HG02678 (cell line): ENCODE data around the gene TREML2.
"Not testable (repeated sequence)": the region's sequence is repeated elsewhere in the genome, so short reads cannot be mapped to it uniquely, and the experiment has no call there.

Source experiments
- ATAC-seq: cut with Tn5 transposase; IDR thresholded peaks from one replicate; pipeline ENCODE4 v1.9.1; 2021; ENCODE audit warnings: mild to moderate bottlenecking, moderate library complexity; ENCODE audit not compliant: unreplicated experiment

The TREML2 gene, protein sequence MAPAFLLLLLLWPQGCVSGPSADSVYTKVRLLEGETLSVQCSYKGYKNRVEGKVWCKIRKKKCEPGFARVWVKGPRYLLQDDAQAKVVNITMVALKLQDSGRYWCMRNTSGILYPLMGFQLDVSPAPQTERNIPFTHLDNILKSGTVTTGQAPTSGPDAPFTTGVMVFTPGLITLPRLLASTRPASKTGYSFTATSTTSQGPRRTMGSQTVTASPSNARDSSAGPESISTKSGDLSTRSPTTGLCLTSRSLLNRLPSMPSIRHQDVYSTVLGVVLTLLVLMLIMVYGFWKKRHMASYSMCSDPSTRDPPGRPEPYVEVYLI

GRCh38 chr6:41200901-41201763, at the start of gene TREML2:
Gene TREML2, minus strand, starts transcription at chr6:41201149. Its CDS starts 141 bp downstream, at chr6:41201008.
- peak; percentile 44 for ATAC-seq

DNA sequence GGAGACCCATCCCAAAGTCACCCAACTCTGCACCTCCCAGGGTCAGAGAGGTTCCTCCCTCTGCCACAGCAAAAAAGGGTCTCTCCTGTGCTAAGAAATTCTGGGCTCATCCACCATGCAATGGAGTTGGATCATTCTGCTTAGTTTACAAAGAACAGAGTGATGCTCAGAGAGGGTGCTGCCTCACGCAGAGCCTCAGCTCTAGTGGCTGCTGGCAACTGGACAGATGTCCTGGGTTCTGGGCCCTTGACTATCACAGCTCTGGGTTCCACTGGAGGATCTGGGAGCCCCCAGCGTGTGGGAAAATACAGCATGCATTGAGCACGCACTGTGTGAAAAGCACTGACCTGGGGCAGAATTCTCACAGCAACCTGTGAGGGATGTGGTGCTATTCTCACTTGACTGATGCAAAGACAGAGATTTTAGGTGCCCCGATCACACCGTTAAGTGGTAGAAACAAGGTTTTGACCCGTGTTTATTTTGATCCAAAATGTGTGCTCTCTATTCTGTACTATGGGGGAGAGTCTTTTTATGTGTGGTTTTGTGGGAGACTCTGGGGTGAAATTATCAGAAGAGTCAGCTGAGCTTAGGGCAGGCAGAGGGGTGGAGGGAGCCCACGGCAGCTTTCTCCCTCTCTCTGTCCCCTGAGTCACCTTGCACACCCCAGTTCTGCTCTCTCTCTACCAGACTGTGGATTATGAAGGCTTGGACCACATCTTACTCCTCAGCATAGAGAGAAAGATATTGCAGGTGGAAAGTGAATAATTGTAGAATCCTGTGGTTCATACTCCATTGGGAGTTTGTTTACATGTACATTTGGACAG, 47.1 kb upstream of the TREML2 start:
- no peak for ATAC-seq

GRCh38 chr6:41247288-41247865, 46.4 kb upstream of the TREML2 start:
- no peak for ATAC-seq

DNA sequence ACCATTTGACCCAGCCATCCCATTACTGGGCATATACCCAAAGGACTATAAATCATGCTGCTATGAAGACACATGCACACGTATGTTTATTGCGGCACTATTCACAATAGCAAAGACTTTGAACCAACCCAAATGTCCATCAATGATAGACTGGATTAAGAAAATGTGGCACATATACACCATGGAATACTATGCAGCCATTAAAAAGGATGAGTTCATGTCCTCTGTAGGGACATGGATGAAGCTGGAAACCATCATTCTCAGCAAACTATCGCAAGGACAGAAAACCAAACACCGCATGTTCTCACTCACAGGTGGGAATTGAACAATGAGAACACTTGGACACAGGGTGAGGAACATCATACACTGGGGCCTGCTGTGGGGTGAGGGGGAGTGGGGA, 45.6 kb upstream of the TREML2 start:
- not testable (repeated sequence) for ATAC-seq

GRCh38 chr6:41239467-41240159, 38.7 kb upstream of the TREML2 start:
- no peak for ATAC-seq

GRCh38 chr6:41237128-41237527, 36.2 kb upstream of the TREML2 start:
- no peak for ATAC-seq

DNA sequence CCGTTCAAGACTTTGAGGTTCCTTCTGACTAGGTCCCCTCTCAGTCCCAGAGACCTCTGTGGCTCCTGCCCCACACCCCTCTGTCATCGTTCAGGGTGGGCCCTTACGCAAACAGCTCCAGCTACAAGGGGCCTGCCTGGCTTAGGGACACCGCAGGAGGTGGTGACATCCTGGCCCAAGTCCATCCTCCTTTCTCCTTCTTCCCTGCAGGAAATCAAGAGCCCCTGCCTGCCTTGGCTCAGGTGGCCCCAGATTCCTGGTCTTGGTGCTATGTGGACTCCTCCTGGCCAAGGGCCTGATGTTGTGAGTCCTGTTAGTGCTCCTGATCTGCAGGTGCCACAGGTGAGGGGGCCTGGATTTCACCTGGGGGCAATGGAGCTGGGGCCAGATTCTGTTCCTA, 35.3 kb upstream of the TREML2 start:
- no peak for ATAC-seq

DNA sequence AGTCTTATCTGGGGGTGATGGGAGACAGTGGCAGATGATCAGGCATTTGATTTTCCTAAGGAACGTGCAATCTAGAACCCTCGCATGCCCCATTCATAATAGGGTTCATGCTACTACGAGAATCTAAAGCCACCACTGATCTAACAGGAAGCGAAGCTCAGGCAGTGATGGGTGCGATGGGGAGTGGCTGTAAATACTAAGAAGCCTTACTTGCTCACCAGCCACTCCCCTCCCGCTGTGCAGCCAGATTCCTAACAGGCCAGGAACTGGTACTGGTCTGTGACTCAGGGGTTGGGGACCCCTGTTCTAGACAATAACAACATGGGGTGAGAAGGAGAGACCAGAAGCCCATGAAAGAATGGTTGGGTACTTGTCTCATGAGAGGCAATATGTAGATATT, 31.7 kb upstream of the TREML2 start:
- ATAC-seq = no peak

GRCh38 chr6:41231246-41231645, 30.3 kb upstream of the TREML2 start:
- no peak for ATAC-seq

DNA sequence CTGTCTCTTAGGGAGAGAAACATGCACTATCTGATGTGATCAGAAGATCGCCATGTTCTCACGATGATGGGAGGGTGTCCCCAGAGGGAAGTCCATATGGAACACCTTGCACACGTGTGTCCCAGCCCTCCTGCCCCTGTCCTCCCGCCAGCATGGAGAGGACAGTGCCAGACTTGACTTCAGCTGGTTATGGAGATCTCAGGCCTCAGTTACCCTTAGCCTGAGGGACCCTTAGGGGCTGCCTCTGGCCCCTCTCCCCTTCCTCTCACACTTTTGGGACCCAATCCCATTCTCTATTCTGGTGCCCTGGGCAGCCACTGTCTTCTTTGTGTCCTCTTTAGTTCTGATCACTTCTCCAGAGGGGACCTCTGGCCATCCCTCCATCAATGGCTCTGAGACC, 28.8 kb upstream of the TREML2 start:
- ATAC-seq = no peak

- ATAC-seq = no peak
Measured at GRCh38 chr6:41228616-41229015, 27.7 kb upstream of the TREML2 start.

DNA sequence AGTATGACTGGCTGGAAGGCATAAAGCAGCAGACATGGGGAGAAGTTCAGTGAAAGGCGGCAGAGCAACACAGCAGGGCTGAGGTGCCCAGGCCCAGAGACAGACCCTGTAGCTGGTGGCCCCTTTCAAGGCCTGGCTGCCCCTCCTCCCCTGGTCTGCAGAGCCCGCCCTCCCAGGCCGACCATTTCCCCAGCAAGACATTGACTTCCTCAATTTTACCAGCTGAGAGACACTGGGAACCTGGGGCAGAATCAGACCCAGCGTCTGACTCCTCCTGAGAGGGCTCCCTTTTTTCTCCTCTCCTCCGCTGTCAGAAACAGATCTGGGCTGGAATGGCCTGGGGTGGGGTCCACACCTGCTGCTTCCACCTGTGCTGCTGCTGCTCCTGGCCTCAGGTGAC, 27.1 kb upstream of the TREML2 start, which contains the start of gene TREML4:
TSS of gene TREML4 (plus strand) at position 254 of the 400 bp plus-strand sequence. CDS start at position 333, 79 bp downstream.
- ATAC-seq = no peak

DNA sequence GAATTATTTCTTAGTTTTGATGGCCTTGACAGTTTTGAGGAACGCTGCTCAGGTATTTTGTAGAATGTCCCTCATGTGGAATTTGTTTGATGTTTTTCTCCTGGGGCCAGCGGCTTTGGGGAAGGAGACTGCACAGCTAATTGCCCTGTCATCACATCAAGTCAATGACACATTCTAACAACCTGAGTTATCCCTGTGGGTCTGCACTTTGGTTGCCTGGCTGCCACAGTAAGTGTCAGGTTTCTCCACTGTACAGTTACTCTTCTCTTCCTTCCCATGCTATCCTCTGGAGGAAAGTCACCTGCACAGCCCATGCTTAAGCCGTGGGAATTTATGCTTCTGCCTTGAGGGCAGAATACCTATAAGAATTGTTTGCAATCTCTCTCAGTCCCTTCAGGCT, 25.8 kb upstream of the TREML2 start:
- no peak for ATAC-seq

DNA sequence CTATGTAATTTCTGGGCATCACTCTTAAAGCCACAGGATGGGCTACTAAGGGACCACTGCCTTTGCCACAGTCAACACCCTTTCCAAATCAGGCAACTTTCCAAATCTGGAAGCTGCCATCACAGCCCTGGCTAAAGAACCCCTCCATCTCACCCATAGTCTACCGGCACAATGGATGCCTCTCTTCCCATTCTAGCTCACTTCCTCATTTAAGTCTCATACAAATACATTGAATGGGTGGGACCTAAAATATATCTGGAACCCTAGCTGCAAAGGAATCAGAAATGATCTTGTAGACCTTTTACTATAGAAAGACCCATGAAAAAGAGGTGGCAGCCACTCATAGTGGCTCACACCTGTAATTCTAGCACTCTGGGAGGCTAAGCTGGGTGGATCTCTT, 23.9 kb upstream of the TREML2 start:
- ATAC-seq = no peak

- no peak for ATAC-seq
Measured at GRCh38 chr6:41222513-41222912, 21.6 kb upstream of the TREML2 start.

GRCh38 chr6:41222045-41222444, 21.1 kb upstream of the TREML2 start:
- no peak for ATAC-seq

DNA sequence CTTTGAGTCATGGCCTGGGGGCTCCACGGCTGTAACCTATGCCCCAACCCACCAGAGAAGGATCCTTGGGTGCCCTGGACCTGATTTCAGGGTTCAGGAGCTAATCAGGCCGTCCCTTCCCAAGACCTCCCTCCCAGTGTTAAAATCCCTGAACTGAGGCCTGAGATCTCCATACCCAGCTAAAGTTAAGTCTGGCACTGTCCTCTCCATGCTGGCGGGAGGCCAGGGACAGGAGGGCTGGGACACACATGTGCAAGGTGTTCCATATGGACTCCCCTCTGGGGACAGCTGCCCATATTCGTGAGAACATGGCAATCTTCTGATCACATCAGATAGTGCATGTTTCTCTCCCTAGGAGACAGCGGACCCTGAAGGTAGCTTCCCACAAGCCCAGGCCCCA, 15.7 kb upstream of the TREML2 start:
- ATAC-seq = no peak

GRCh38 chr6:41215777-41216176, 14.8 kb upstream of the TREML2 start:
- ATAC-seq = no peak

DNA sequence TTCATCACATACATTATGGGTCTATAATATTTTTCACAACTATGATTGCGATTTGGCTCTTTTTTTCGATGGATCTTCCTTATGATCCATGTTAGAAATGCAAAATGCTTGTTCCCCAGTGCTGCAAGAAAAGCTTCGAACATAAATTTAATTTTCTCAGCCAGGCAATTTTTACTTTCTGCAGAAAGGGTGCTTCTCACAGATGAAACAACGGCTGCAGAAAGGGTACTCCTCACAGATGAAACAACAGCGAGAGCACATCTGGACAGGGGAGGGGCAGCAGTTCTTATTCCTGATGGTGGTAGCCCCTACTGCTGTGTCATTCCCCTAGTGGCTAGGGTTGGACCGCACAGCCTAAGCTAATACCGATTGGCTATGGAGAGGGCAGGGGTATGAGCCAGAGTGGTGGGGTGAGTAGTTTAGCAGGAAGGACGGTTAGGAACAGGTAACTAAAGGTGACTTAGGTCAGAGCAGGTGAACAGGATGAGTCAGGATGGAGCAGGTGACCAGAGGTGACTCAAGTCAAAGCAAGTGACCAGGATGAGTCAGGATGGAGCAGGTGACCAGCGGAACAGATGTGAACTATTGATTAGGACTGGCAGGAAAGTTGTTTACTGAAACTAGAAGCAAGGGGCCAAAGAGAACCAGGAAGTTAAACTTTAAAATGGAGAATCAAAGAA, 13.8 kb upstream of the TREML2 start:
- no peak for ATAC-seq
